Neuronal stem cell (in vitro differentiated cells): ENCODE measurements around the gene DDX24.

Experiments
- DNase-seq: peaks from one replicate; pipeline ENCODE4 v3.0.0-alpha.2; 2013; ENCODE audit warnings: low spot score
- H2AFZ ChIP-seq: one replicate; pipeline ENCODE4 v1.6.1; 2013; ENCODE audit warnings: mild to moderate bottlenecking, low read length, inconsistent platforms
- H2AK5ac ChIP-seq: 2 replicates; pipeline ENCODE4 v1.6.1; 2013; ENCODE audit warnings: low read depth, mild to moderate bottlenecking, inconsistent platforms, low read length, moderate library complexity, mixed read lengths
- H2BK120ac ChIP-seq: 2 replicates; pipeline ENCODE4 v1.6.1; 2013; ENCODE audit warnings: low read depth, mild to moderate bottlenecking, inconsistent platforms, low read length, moderate library complexity, mixed read lengths
- H2BK12ac ChIP-seq: one replicate; pipeline ENCODE4 v1.6.1; 2013; ENCODE audit warnings: low read length, inconsistent platforms
- H2BK15ac ChIP-seq: 2 replicates; pipeline ENCODE4 v1.6.1; 2013; ENCODE audit warnings: mild to moderate bottlenecking, low read length, inconsistent platforms, mixed read lengths
- H2BK5ac ChIP-seq: one replicate; pipeline ENCODE4 v1.6.1; 2013; ENCODE audit warnings: inconsistent platforms, mild to moderate bottlenecking, low read length, moderate library complexity
- H3K14ac ChIP-seq: one replicate; pipeline ENCODE4 v1.6.1; 2013; ENCODE audit warnings: low read length, inconsistent platforms
- H3K18ac ChIP-seq: 2 replicates; pipeline ENCODE4 v1.6.1; 2013; ENCODE audit warnings: low read length, inconsistent platforms
- H3K23ac ChIP-seq: 2 replicates; pipeline ENCODE4 v1.6.1; 2013; ENCODE audit warnings: low read depth, mild to moderate bottlenecking, mixed read lengths, low read length, inconsistent platforms; ENCODE audit not compliant: poor library complexity
- H3K27ac ChIP-seq: replicated peaks from 3 replicates; pipeline ENCODE4 v1.5.1; 2013; ENCODE audit warnings: low read length, inconsistent platforms
- H3K27me3 ChIP-seq, 3 experiments: 2 replicates each; pipeline ENCODE4 v1.6.1; 2013; ENCODE audit warnings: low read length in 3 of 3, mild to moderate bottlenecking in 2 of 3, inconsistent platforms in 1 of 3, low read depth in 1 of 3, mixed read lengths in 1 of 3, moderate library complexity in 1 of 3; ENCODE audit not compliant: control insufficient read depth in 3 of 3, insufficient read depth in 3 of 3
- H3K36me3 ChIP-seq, 2 donors: replicated peaks in 1 of 2; 2 replicates each; pipeline ENCODE4 v1.6.1; 2013; ENCODE audit warnings: low read length in 2 of 2; ENCODE audit not compliant: control insufficient read depth in 2 of 2, insufficient read depth in 2 of 2
- H3K4ac ChIP-seq: 2 replicates; pipeline ENCODE4 v1.6.1; 2013; ENCODE audit warnings: inconsistent platforms, mild to moderate bottlenecking, low read length, moderate library complexity
- H3K4me1 ChIP-seq, 2 donors: 1 replicate in 1 of 2; 2 replicates in 1 of 2; pipeline ENCODE4 v1.6.1; 2013; ENCODE audit warnings: low read length in 2 of 2, low read depth in 1 of 2; ENCODE audit not compliant: control insufficient read depth in 2 of 2, insufficient read depth in 1 of 2
- H3K4me2 ChIP-seq: one replicate; pipeline ENCODE4 v1.6.1; 2013; ENCODE audit warnings: mild to moderate bottlenecking, low read length, inconsistent platforms; ENCODE audit not compliant: insufficient read depth, poor library complexity, severe bottlenecking
- H3K4me3 ChIP-seq, 2 donors: 2 replicates each; pipeline ENCODE4 v1.5.1; 2013; ENCODE audit warnings: low read length in 2 of 2, mild to moderate bottlenecking in 2 of 2, inconsistent platforms in 1 of 2, moderate library complexity in 1 of 2
- H3K79me1 ChIP-seq: one replicate; pipeline ENCODE4 v1.6.1; 2013; ENCODE audit warnings: low read depth, mild to moderate bottlenecking, inconsistent platforms, low read length, moderate library complexity
- H3K9ac ChIP-seq: one replicate; pipeline ENCODE4 v1.6.1; 2013; ENCODE audit warnings: mild to moderate bottlenecking, low read depth, low read length, inconsistent platforms; ENCODE audit not compliant: poor library complexity
- H3K9me3 ChIP-seq, 2 donors: replicated peaks in 1 of 2; 2 replicates each; pipeline versions ENCODE3 to v1.6.1; 2013; ENCODE audit warnings: low read length in 2 of 2, mild to moderate bottlenecking in 2 of 2, inconsistent platforms in 1 of 2, low read depth in 1 of 2, mixed read lengths in 1 of 2, moderate library complexity in 1 of 2; ENCODE audit not compliant: control insufficient read depth in 2 of 2, insufficient read depth in 1 of 2
- H4K8ac ChIP-seq: one replicate; pipeline ENCODE4 v1.6.1; 2013; ENCODE audit warnings: low read depth, mild to moderate bottlenecking, inconsistent platforms, low read length, moderate library complexity
- H4K91ac ChIP-seq: one replicate; pipeline ENCODE4 v1.6.1; 2013; ENCODE audit warnings: low read length, low read depth, mild to moderate bottlenecking, inconsistent platforms; ENCODE audit not compliant: poor library complexity
- WGBS, 2 donors: extraction: QIAGEN DNeasy Blood & Tissue Kit; methylation state at CpG; one replicate each; pipeline ENCODE4 v1.1.7; 2013; ENCODE audit warnings: missing lambda C conversion rate in 2 of 2, mixed read lengths in 1 of 2; ENCODE audit not compliant: insufficient read length in 2 of 2, insufficient replicate concordance in 1 of 2; ENCODE audit errors: extremely low coverage in 2 of 2; 5-methylcytosine and 5-hydroxymethylcytosine counted together

Gene DDX24

DNA sequence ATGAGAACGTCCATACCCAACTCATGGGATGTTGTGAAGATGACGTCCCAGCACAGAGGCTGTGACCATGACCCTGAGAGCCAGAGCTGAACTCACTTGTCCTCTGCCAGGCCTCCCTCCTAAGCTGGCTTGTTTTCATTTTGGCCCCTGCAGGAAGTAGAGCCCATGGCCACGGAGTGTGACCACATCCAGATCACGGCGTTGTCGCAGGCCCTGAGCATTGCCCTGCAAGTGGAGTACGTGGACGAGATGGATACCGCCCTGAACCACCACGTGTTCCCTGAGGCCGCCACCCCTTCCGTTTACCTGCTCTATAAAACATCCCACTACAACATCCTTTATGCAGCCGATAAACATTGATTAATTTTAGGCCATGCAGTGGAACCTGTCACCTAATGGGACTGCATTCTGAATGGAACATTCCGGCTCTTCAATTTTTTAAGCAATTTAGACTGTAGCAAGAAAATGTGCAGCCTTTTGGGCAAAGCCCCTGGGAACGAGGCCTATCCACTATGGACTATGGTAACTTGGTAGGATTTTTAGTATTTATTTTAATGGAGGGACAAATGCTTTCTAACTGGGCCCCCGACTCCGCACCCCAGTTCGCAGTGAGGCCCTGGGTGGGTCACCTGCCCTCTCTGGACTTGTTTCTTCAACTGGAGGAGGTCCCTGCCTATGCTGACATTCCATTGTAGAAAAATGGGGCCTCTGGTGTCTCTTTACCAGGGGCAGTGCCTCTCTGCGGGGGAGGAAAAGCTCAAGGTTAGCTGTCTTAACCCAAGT, 35.2 kb downstream of the DDX24 start:
- Histone ChIP-seq H3K9me3 (no peaks in the 10 kb centered on the region), H3K18ac (no peak overlapping the region), H2BK12ac (no peak overlapping the region), H3K27ac (no peak overlapping the region), H3K4ac (no peak overlapping the region), H2AFZ (no peak overlapping the region), H3K4me2 (no peak overlapping the region), H3K14ac (no peak overlapping the region), H2AK5ac (no peak overlapping the region), H3K4me3 (no peak overlapping the region), H2BK15ac (no peak overlapping the region), H2BK120ac (no peak overlapping the region), H3K23ac (no peak overlapping the region), H3K9ac (no peak overlapping the region), H3K36me3 (peaks cover 38 to 76% of the 10 kb centered on the region in 2 donors), H3K4me1 (no peaks in the 10 kb centered on the region), H2BK5ac (no peak overlapping the region), H4K91ac (no peak overlapping the region), H4K8ac (no peak overlapping the region), H3K79me1 (no peaks in the 10 kb centered on the region), H3K27me3 (no peaks in the 10 kb centered on the region)
- DNase-seq = no peak
- no CpG with 5 or more reads among the region's 19 CpGs for whole genome bisulfite sequencing, 2 donors

DNA sequence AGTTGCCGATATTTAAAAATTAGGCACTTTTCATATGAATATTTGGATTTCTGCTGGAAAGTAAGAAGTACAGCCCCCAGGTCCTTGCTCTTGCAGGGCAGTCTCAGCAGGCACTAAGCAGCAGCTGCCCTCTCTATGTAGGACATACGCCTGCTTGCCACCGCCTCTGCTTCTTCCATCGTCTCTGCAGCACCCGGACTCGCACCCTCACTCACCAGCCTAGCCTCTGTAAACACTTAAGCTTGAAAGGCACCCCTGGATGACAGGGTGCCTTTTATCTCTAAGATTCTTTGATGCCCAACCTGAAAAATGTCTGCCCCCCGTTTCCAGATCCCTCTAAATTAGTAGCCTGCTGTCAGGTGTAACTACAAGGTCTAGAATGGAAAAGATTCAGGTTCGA, 35.9 kb downstream of the DDX24 start:
- WGBS, 2 donors = no CpG with 5 or more reads among the region's 8 CpGs
- Histone ChIP-seq H3K18ac (no peak overlapping the region), H2BK120ac (no peak overlapping the region), H2BK15ac (no peak overlapping the region), H3K4me1 (no peaks in the 10 kb centered on the region), H4K91ac (no peak overlapping the region), H3K9ac (no peak overlapping the region), H3K23ac (no peak overlapping the region), H3K4ac (no peak overlapping the region), H2AK5ac (no peak overlapping the region), H2AFZ (no peak overlapping the region), H3K27ac (no peak overlapping the region), H3K27me3 (no peaks in the 10 kb centered on the region), H4K8ac (no peak overlapping the region), H3K36me3 (peaks cover 34 to 70% of the 10 kb centered on the region in 2 donors), H3K4me3 (no peak overlapping the region), H2BK5ac (no peak overlapping the region), H3K9me3 (no peaks in the 10 kb centered on the region), H3K79me1 (no peaks in the 10 kb centered on the region), H3K4me2 (no peak overlapping the region), H2BK12ac (no peak overlapping the region), H3K14ac (no peak overlapping the region)
- no peak for DNase-seq

- Histone ChIP-seq H3K14ac (no peak overlapping the region), H2BK5ac (no peak overlapping the region), H2BK12ac (no peak overlapping the region), H4K91ac (no peak overlapping the region), H2BK15ac (no peak overlapping the region), H3K4me1 (no peaks in the 10 kb centered on the region), H3K9ac (no peak overlapping the region), H3K18ac (no peak overlapping the region), H3K27me3 (no peaks in the 10 kb centered on the region), H4K8ac (no peak overlapping the region), H2BK120ac (no peak overlapping the region), H2AFZ (no peak overlapping the region), H3K27ac (no peak overlapping the region), H3K9me3 (no peaks in the 10 kb centered on the region), H3K4me3 (no peak overlapping the region), H3K79me1 (no peaks in the 10 kb centered on the region), H2AK5ac (no peak overlapping the region), H3K4me2 (no peak overlapping the region), H3K4ac (no peak overlapping the region), H3K36me3 (peaks cover 30 to 64% of the 10 kb centered on the region in 2 donors), H3K23ac (no peak overlapping the region)
- no CpG with 5 or more reads among the region's 20 CpGs for WGBS, 2 donors
- DNase-seq = no peak
Measured at GRCh38 chr14:94044476-94045091, 36.4 kb downstream of the DDX24 start.

DNA sequence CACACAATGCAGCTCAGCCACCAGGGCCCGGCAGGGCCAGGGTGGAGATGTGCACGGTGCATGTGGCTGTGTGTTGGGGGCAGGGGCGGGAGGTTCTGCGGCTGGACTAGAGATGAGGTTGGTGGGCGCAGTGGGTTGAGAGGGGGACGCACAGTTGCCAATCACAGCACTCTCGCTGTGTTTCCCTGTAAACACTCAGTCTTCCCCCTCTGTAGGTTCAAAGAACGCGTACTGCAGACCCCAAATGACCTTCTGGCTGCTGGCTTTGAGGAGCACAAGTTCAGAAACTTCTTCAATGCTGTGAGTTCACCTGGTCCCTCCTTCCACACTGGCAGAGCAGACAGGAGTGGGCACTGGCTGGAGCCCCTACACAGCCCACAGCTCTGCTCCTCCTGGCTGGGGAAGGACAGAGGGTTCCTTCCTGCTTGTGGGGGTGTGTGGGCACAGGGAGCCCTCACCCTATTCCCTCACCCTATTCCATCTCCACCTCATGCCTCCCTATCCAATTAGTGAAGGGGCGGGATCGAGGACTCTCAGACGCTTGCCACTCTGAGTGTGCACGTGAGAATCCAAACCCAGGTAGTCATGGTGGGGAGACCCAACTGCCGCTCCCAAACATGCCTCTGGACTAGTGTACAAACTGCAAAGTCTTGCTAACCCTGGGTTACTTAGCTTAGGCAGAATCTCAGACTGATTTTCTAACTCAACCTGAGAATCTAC, 37.1 kb downstream of the DDX24 start:
- Histone ChIP-seq H3K23ac (no peak overlapping the region), H3K27ac (no peak overlapping the region), H3K14ac (no peak overlapping the region), H3K4ac (no peak overlapping the region), H2AK5ac (no peak overlapping the region), H3K9me3 (no peaks in the 10 kb centered on the region), H2AFZ (no peak overlapping the region), H3K36me3 (peaks cover 27 to 58% of the 10 kb centered on the region in 2 donors), H2BK12ac (no peak overlapping the region), H4K91ac (no peak overlapping the region), H3K79me1 (no peaks in the 10 kb centered on the region), H4K8ac (peak overlapping the region; percentile 74), H3K4me1 (peaks cover 0 to 2% of the 10 kb centered on the region in 2 donors), H3K9ac (no peak overlapping the region), H2BK120ac (no peak overlapping the region), H3K4me2 (no peak overlapping the region), H3K4me3 (no peak overlapping the region), H2BK15ac (no peak overlapping the region), H3K27me3 (no peaks in the 10 kb centered on the region), H2BK5ac (no peak overlapping the region), H3K18ac (no peak overlapping the region)
- DNase-seq = no peak
- WGBS, 2 donors = no CpG with 5 or more reads among the region's 14 CpGs
